Fibroblast of the aortic adventitia (primary cell): ENCODE measurements around the gene CACNG1. TPM values are rescaled to one million over a fixed set of nuclear protein-coding genes. Genes with fewer than 3 reads are reported as not detected.

Experiments used
- DNase-seq: peaks from one replicate; pipeline ENCODE4 v3.0.0-alpha.2; 2010; ENCODE audit warnings: low read depth
- H3K4me3 ChIP-seq: 2 replicates; pipeline ENCODE4 v1.5.1; 2011; ENCODE audit warnings: low read depth, mild to moderate bottlenecking, control low read depth, low read length, moderate library complexity
- CTCF ChIP-seq: IDR thresholded peaks from 2 replicates; pipeline ENCODE4 v1.5.1; 2011; ENCODE audit warnings: mild to moderate bottlenecking, low read length, control low read depth, inconsistent platforms; ENCODE audit not compliant: insufficient read depth
- total RNA-seq: library from RNA; depleted of rRNA; stranded (reverse); fragments of >200 nt; gene quantifications from 2 replicates; pipeline ENCODE4 v1.2.3, GENCODE V29; 2012; ENCODE audit warnings: low replicate concordance

CACNG1 gene
- total RNA-seq, 1 donor, result not detected

- TF ChIP-seq CTCF, result no peak
- DNase-seq, result no peak
- no peak overlapping the region for H3K4me3 ChIP-seq
Measured at GRCh38 chr17:67024736-67025135, 19.6 kb upstream of the CACNG1 start.

- no peak overlapping the region for H3K4me3 ChIP-seq
- TF ChIP-seq CTCF, result no peak
Measured at GRCh38 chr17:67025216-67025792, 19.1 kb upstream of the CACNG1 start.

GRCh38 chr17:67026341-67026740, 18.0 kb upstream of the CACNG1 start:
- DNase-seq, result no peak
- TF ChIP-seq CTCF, result no peak
- H3K4me3 ChIP-seq, result no peak overlapping the region

More at GRCh38 chr17:67025216-67025792, 19.1 kb upstream of the CACNG1 start:
- no peak for DNase-seq

GRCh38 chr17:67027031-67027628, 17.2 kb upstream of the CACNG1 start:
- DNase-seq, result peak; percentile 2
- no peak for TF ChIP-seq CTCF

GRCh38 chr17:67030641-67031040, 13.7 kb upstream of the CACNG1 start:
- no peak for TF ChIP-seq CTCF
- H3K4me3 ChIP-seq, result no peak overlapping the region
- DNase-seq, result no peak

More at GRCh38 chr17:67027031-67027628, 17.2 kb upstream of the CACNG1 start:
- H3K4me3 ChIP-seq, result no peak overlapping the region

GRCh38 chr17:67032382-67032781, 12.0 kb upstream of the CACNG1 start:
- no peak overlapping the region for H3K4me3 ChIP-seq
- no peak for TF ChIP-seq CTCF
- no peak for DNase-seq
